ENCODE data around the gene GARIN5A. TPM values are rescaled to one million over a fixed set of nuclear protein-coding genes. Genes with fewer than 3 reads are reported as not detected.

GARIN5A gene
- total RNA-seq, 1 donor from 2014 or later: 11.5 TPM

GRCh38 chr19:50425581-50425980 lies 51.1 kb downstream of the GARIN5A start:
- no peaks in the 10 kb centered on the region for H3K4me1 Mint-ChIP-seq
- no peaks in the 10 kb centered on the region for H3K9me3 Mint-ChIP-seq
- H3K27me3 Mint-ChIP-seq (ENCODE audit: low read depth): peaks cover 33% of the 10 kb centered on the region
- no peaks in the 10 kb centered on the region for H3K36me3 Mint-ChIP-seq
- H3K27ac Mint-ChIP-seq: no peak overlapping the region
- no peak for DNase-seq (ENCODE audit: low spot score in 2 of 2, unreplicated experiment in 2 of 2)
- H3K4me3 Mint-ChIP-seq: no peak overlapping the region
- no peak for TF ChIP-seq CTCF (IDR thresholded peaks at IDR 0.05; ENCODE audit: unreplicated experiment)

GRCh38 chr19:50423279-50424113 lies 53.2 kb downstream of the GARIN5A start:
- TF ChIP-seq CTCF (IDR thresholded peaks at IDR 0.05; ENCODE audit: unreplicated experiment): no peak
- Mint-ChIP-seq H3K9me3 (no peaks in the 10 kb centered on the region), H3K36me3 (peaks cover 2% of the 10 kb centered on the region), H3K27ac (no peak overlapping the region), H3K4me3 (no peak overlapping the region), H3K4me1 (peaks cover 6% of the 10 kb centered on the region), H3K27me3 (ENCODE audit: low read depth) (peaks cover 35% of the 10 kb centered on the region)
- no peak for DNase-seq (ENCODE audit: low spot score in 2 of 2, unreplicated experiment in 2 of 2)

- Mint-ChIP-seq H3K27me3 (ENCODE audit: low read depth) (peaks cover 41% of the 10 kb centered on the region), H3K9me3 (no peaks in the 10 kb centered on the region), H3K4me1 (peaks cover 6% of the 10 kb centered on the region), H3K27ac (no peak overlapping the region), H3K4me3 (no peak overlapping the region), H3K36me3 (peaks cover 2% of the 10 kb centered on the region)
- TF ChIP-seq CTCF (IDR thresholded peaks at IDR 0.05; ENCODE audit: unreplicated experiment): no peak
- DNase-seq (ENCODE audit: low spot score in 2 of 2, unreplicated experiment in 2 of 2): no peak
Measured at GRCh38 chr19:50422397-50423278, 54.0 kb downstream of the GARIN5A start.

GRCh38 chr19:50420808-50421207 lies 55.8 kb downstream of the GARIN5A start:
- H3K9me3 Mint-ChIP-seq: no peaks in the 10 kb centered on the region
- peaks cover 43% of the 10 kb centered on the region for H3K27me3 Mint-ChIP-seq (ENCODE audit: low read depth)
- H3K4me3 Mint-ChIP-seq: no peak overlapping the region
- TF ChIP-seq CTCF (IDR thresholded peaks at IDR 0.05; ENCODE audit: unreplicated experiment): no peak
- peaks cover 6% of the 10 kb centered on the region for H3K4me1 Mint-ChIP-seq
- H3K36me3 Mint-ChIP-seq: peaks cover 2% of the 10 kb centered on the region
- no peak for DNase-seq (ENCODE audit: low spot score in 2 of 2, unreplicated experiment in 2 of 2)
- H3K27ac Mint-ChIP-seq: no peak overlapping the region

GRCh38 chr19:50420127-50420526 lies 56.5 kb downstream of the GARIN5A start:
- H3K4me3 Mint-ChIP-seq: no peak overlapping the region
- TF ChIP-seq CTCF (IDR thresholded peaks at IDR 0.05; ENCODE audit: unreplicated experiment): no peak
- peaks cover 6% of the 10 kb centered on the region for H3K4me1 Mint-ChIP-seq
- no peaks in the 10 kb centered on the region for H3K9me3 Mint-ChIP-seq
- peaks cover 2% of the 10 kb centered on the region for H3K36me3 Mint-ChIP-seq
- no peak for DNase-seq (ENCODE audit: low spot score in 2 of 2, unreplicated experiment in 2 of 2)
- no peak overlapping the region for H3K27ac Mint-ChIP-seq
- peaks cover 43% of the 10 kb centered on the region for H3K27me3 Mint-ChIP-seq (ENCODE audit: low read depth)

All from mesothelial cell of epicardium (in vitro differentiated cells).